SK-N-SH (cell line): ENCODE results near the gene MACROD2. TPM values are rescaled to one million over a fixed set of nuclear protein-coding genes. Genes with fewer than 3 reads are reported as not detected.

Experiments
- CTCF ChIA-PET: fragments of 300-600, 350-600 bp; formaldehyde crosslinking; extraction: SDS; loops from one replicate; lab custom pipeline; 2021; lab: Yijun Ruan, JAX
- POLR2A ChIA-PET: fragments of 350-600 bp; sonication (Branson Sonifier 250); formaldehyde crosslinking; extraction: SDS; loops from one replicate; lab custom pipeline; 2020; ENCODE audit warnings: antibody characterized with exemption, inconsistent platforms; lab: Yijun Ruan, JAX
- DNase-seq: peaks from one replicate; pipeline ENCODE4 v3.0.0; 2012
- H2AFZ ChIP-seq: fragments of 200-600 bp; sonication (generic); 2 replicates; pipeline ENCODE4 v1.8.1; 2016; ENCODE audit warnings: antibody characterized with exemption, mild to moderate bottlenecking, low read depth
- H3F3A ChIP-seq: fragments of 200-600 bp; sonication (generic); replicated peaks from 2 replicates; pipeline ENCODE3; 2016; ENCODE audit warnings: antibody characterized with exemption, mild to moderate bottlenecking; ENCODE audit not compliant: insufficient read depth
- H3K27ac ChIP-seq, 2 experiments: fragments of 200-500 bp in 1 of 2; fragments of 200-600 bp in 1 of 2; sonication (Bioruptor generic) in 1 of 2; sonication (generic), shearing (Covaris generic) in 1 of 2; 2 replicates each; pipeline versions ENCODE4 v1.5.1 to v1.6.1; 2014 to 2016; ENCODE audit warnings: low read depth in 2 of 2, inconsistent platforms in 1 of 2, low read length in 1 of 2, mild to moderate bottlenecking in 1 of 2, mixed read lengths in 1 of 2
- H3K27me3 ChIP-seq: fragments of 200-600 bp; sonication (generic), shearing (Covaris generic); 2 replicates; pipeline ENCODE4 v1.6.1; 2016; ENCODE audit warnings: mixed run types; ENCODE audit not compliant: insufficient read depth
- H3K36me3 ChIP-seq, 2 experiments: fragments of 200-500 bp in 1 of 2; fragments of 200-600 bp in 1 of 2; sonication (Bioruptor generic) in 1 of 2; sonication (generic) in 1 of 2; replicated peaks in 1 of 2; 2 replicates each; pipeline versions ENCODE3 to v1.5.1; 2014 to 2016; ENCODE audit warnings: low read length in 1 of 2, mild to moderate bottlenecking in 1 of 2; ENCODE audit not compliant: insufficient read depth in 2 of 2, control insufficient read depth in 1 of 2
- H3K4me1 ChIP-seq, 2 experiments: fragments of 200-500 bp in 1 of 2; fragments of 200-600 bp in 1 of 2; sonication (Bioruptor generic) in 1 of 2; sonication (generic), shearing (Covaris generic) in 1 of 2; 2 replicates each; pipeline versions ENCODE4 v1.5.1 to v1.6.1; 2014 to 2016; ENCODE audit warnings: low read depth in 1 of 2, low read length in 1 of 2, mixed run types in 1 of 2; ENCODE audit not compliant: insufficient read depth in 2 of 2, control insufficient read depth in 1 of 2
- H3K4me2 ChIP-seq: fragments of 200-600 bp; sonication (generic), shearing (Covaris generic); 2 replicates; pipeline ENCODE4 v1.6.1; 2017; ENCODE audit warnings: mixed run types
- H3K4me3 ChIP-seq, 2 experiments: fragments of 200-500 bp in 1 of 2; fragments of 200-600 bp in 1 of 2; sonication (Bioruptor generic) in 1 of 2; sonication (generic), shearing (Covaris generic) in 1 of 2; 2 replicates each; pipeline versions ENCODE4 v1.5.1 to v1.8.1; 2014 to 2016; ENCODE audit warnings: low read depth in 2 of 2, inconsistent platforms in 1 of 2, low read length in 1 of 2, mild to moderate bottlenecking in 1 of 2, mixed read lengths in 1 of 2, moderate library complexity in 1 of 2
- H3K79me2 ChIP-seq: fragments of 200-600 bp; sonication (generic); 2 replicates; pipeline ENCODE4 v1.8.1; 2017; ENCODE audit warnings: mild to moderate bottlenecking; ENCODE audit not compliant: insufficient read depth
- H3K9ac ChIP-seq: fragments of 200-600 bp; sonication (generic); 2 replicates; pipeline ENCODE4 v1.6.1; 2017; ENCODE audit warnings: mixed run types
- H3K9me2 ChIP-seq: fragments of 200-600 bp; sonication (generic); 2 replicates; pipeline ENCODE4 v1.6.1; 2017; ENCODE audit warnings: mixed run types
- H3K9me3 ChIP-seq: fragments of 200-600 bp; sonication (generic); 2 replicates; pipeline ENCODE4 v1.6.1; 2017; ENCODE audit warnings: mixed run types, mild to moderate bottlenecking, moderate library complexity
- H4K20me1 ChIP-seq: fragments of 200-600 bp; sonication (generic); 2 replicates; pipeline ENCODE4 v1.6.1; 2017; ENCODE audit warnings: mild to moderate bottlenecking, mixed run types; ENCODE audit not compliant: insufficient read depth
- EP300 ChIP-seq, 2 experiments: IDR thresholded peaks; 2 replicates each; pipeline versions ENCODE4 v1.4.0 to v1.6.1; 2012; ENCODE audit warnings: borderline replicate concordance in 1 of 2, low read depth in 1 of 2, low read length in 1 of 2
- EZH2phosphoT487 ChIP-seq: fragments of 200-600 bp; sonication (generic); IDR thresholded peaks from 2 replicates; pipeline ENCODE4 v1.6.1; 2017; ENCODE audit warnings: low read depth, mixed run types, mild to moderate bottlenecking, antibody characterized with exemption, moderate library complexity, borderline replicate concordance
- FOSL2 ChIP-seq: IDR thresholded peaks from 2 replicates; pipeline ENCODE4 v1.4.0; 2012; ENCODE audit warnings: low read depth, mild to moderate bottlenecking, moderate library complexity, borderline replicate concordance
- FOXM1 ChIP-seq: IDR thresholded peaks from 2 replicates; pipeline ENCODE4 v1.4.0; 2012; ENCODE audit warnings: low read depth, mild to moderate bottlenecking
- GABPA ChIP-seq: IDR thresholded peaks from 2 replicates; pipeline ENCODE4 v1.4.0; 2012; ENCODE audit warnings: low read depth, mild to moderate bottlenecking
- GATA2 ChIP-seq: sonication (generic); formaldehyde crosslinking; IDR thresholded peaks from 2 replicates; pipeline ENCODE4 v1.5.0; 2020; ENCODE audit warnings: mild to moderate bottlenecking, missing genetic modification reagents
- MXI1 ChIP-seq: IDR thresholded peaks from 2 replicates; pipeline ENCODE4 v1.6.1; 2012; ENCODE audit warnings: mild to moderate bottlenecking, low read depth, low read length, improper control_type of control experiment
- NFIC ChIP-seq: IDR thresholded peaks from 2 replicates; pipeline ENCODE4 v1.4.0; 2012; ENCODE audit warnings: borderline replicate concordance
- NRF1 ChIP-seq: IDR thresholded peaks from 2 replicates; pipeline ENCODE4 v1.6.1; 2012; ENCODE audit warnings: low read depth, mild to moderate bottlenecking, low read length
- POLR2AphosphoS5 ChIP-seq: IDR thresholded peaks from 2 replicates; pipeline ENCODE4 v1.6.1; 2012; ENCODE audit warnings: low read depth, low read length
- TAF1 ChIP-seq: IDR thresholded peaks from 2 replicates; pipeline ENCODE4 v1.6.1; 2012; ENCODE audit warnings: low read depth, mild to moderate bottlenecking, low read length, moderate library complexity, borderline replicate concordance
- TCF12 ChIP-seq: IDR thresholded peaks from 2 replicates; pipeline ENCODE4 v1.4.0; 2012
- TEAD4 ChIP-seq: IDR thresholded peaks from 2 replicates; pipeline ENCODE4 v1.4.0; 2012; ENCODE audit warnings: mild to moderate bottlenecking, borderline replicate concordance; ENCODE audit not compliant: insufficient read depth
- YY1 ChIP-seq: IDR thresholded peaks from 2 replicates; pipeline ENCODE4 v1.4.0; 2012; ENCODE audit warnings: low read depth, mild to moderate bottlenecking
- WGBS: methylation state at CpG from one replicate; pipeline ENCODE4 v1.1.6; 2017; ENCODE audit warnings: low lambda C conversion rate; 5-methylcytosine and 5-hydroxymethylcytosine counted together
- polyA plus RNA-seq, 3 experiments: library from polyadenylated mRNA; depleted of rRNA; stranded (reverse); fragments of >200 nt; gene quantifications; 2 replicates each; pipeline ENCODE4 v1.2.3, GENCODE V29; 2012
- TF ChIP-seq, protein P1 (sequence below): IDR thresholded peaks from 2 replicates; pipeline ENCODE4 v1.6.1; 2012; ENCODE audit warnings: mild to moderate bottlenecking, low read depth, low read length, moderate library complexity
- TF ChIP-seq, protein P2 (sequence below): IDR thresholded peaks from 2 replicates; pipeline ENCODE4 v1.4.0; 2012; ENCODE audit warnings: low read depth
- TF ChIP-seq, protein P3 (sequence below): IDR thresholded peaks from 2 replicates; pipeline ENCODE4 v1.4.0; 2012; ENCODE audit warnings: low read depth, borderline replicate concordance
- TF ChIP-seq, protein P4 (sequence below): IDR thresholded peaks from 2 replicates; pipeline ENCODE4 v1.4.0; 2012; ENCODE audit warnings: low read depth, borderline replicate concordance

MACROD2 gene
- polyA plus RNA-seq, 1 of the 3 experiments (the other 2 are of a cell fraction): 0.33 TPM

DNA sequence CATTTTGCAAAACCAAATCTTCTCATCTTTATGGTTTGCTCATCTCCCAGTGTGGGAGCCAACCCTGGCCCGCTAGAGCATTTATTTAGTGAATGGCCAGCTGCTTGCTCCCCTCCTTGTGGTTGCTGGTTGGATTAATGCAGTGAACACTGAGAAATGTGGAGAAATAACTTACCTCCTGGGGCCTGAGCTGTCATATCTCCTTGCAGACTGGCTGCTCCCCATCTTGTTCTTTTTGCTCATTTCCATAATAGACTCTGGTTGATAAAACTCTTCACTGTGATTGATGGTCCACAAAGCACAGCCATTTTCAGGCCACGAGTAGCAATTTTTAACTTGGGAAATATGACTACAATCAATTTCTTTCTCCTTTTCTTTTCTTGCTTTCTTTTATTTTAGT is 1420.6 kb downstream of the MACROD2 start:
- Histone ChIP-seq H3K4me2 (no peak overlapping the region), H3K4me3 (no peak overlapping the region), H3K9me2 (no peaks in the 10 kb centered on the region), H3K27ac (no peak overlapping the region), H4K20me1 (no peaks in the 10 kb centered on the region), H2AFZ (no peak overlapping the region), H3K36me3 (no peaks in the 10 kb centered on the region), H3K27me3 (no peaks in the 10 kb centered on the region; the same call in 1 of the 2 replicates), H3K9ac (no peak overlapping the region), H3K79me2 (no peaks in the 10 kb centered on the region), H3K4me1 (no peaks in the 10 kb centered on the region), H3K9me3 (no peaks in the 10 kb centered on the region), H3F3A (no peaks in the 10 kb centered on the region)
- no peak for TF ChIP-seq NRF1
- TF ChIP-seq TEAD4: no peak
- no peak for TF ChIP-seq GATA2
- TF ChIP-seq GABPA: no peak
- no peak for TF ChIP-seq FOSL2
- TF ChIP-seq YY1: no peak
- no peak for TF ChIP-seq TCF12
- no peak for TF ChIP-seq EZH2phosphoT487
- no peak for TF ChIP-seq POLR2AphosphoS5
- TF ChIP-seq, protein P1, sequence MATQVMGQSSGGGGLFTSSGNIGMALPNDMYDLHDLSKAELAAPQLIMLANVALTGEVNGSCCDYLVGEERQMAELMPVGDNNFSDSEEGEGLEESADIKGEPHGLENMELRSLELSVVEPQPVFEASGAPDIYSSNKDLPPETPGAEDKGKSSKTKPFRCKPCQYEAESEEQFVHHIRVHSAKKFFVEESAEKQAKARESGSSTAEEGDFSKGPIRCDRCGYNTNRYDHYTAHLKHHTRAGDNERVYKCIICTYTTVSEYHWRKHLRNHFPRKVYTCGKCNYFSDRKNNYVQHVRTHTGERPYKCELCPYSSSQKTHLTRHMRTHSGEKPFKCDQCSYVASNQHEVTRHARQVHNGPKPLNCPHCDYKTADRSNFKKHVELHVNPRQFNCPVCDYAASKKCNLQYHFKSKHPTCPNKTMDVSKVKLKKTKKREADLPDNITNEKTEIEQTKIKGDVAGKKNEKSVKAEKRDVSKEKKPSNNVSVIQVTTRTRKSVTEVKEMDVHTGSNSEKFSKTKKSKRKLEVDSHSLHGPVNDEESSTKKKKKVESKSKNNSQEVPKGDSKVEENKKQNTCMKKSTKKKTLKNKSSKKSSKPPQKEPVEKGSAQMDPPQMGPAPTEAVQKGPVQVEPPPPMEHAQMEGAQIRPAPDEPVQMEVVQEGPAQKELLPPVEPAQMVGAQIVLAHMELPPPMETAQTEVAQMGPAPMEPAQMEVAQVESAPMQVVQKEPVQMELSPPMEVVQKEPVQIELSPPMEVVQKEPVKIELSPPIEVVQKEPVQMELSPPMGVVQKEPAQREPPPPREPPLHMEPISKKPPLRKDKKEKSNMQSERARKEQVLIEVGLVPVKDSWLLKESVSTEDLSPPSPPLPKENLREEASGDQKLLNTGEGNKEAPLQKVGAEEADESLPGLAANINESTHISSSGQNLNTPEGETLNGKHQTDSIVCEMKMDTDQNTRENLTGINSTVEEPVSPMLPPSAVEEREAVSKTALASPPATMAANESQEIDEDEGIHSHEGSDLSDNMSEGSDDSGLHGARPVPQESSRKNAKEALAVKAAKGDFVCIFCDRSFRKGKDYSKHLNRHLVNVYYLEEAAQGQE: no peak
- no peak for TF ChIP-seq TAF1
- TF ChIP-seq NFIC: no peak
- TF ChIP-seq EP300 (IDR thresholded peaks at IDR 0.05; ENCODE audit: borderline replicate concordance in 1 of 2, low read depth in 1 of 2, low read length in 1 of 2): no peak
- TF ChIP-seq FOXM1: no peak
- TF ChIP-seq, protein P2, sequence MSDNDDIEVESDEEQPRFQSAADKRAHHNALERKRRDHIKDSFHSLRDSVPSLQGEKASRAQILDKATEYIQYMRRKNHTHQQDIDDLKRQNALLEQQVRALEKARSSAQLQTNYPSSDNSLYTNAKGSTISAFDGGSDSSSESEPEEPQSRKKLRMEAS: no peak
- TF ChIP-seq MXI1: no peak
- TF ChIP-seq, protein P3, sequence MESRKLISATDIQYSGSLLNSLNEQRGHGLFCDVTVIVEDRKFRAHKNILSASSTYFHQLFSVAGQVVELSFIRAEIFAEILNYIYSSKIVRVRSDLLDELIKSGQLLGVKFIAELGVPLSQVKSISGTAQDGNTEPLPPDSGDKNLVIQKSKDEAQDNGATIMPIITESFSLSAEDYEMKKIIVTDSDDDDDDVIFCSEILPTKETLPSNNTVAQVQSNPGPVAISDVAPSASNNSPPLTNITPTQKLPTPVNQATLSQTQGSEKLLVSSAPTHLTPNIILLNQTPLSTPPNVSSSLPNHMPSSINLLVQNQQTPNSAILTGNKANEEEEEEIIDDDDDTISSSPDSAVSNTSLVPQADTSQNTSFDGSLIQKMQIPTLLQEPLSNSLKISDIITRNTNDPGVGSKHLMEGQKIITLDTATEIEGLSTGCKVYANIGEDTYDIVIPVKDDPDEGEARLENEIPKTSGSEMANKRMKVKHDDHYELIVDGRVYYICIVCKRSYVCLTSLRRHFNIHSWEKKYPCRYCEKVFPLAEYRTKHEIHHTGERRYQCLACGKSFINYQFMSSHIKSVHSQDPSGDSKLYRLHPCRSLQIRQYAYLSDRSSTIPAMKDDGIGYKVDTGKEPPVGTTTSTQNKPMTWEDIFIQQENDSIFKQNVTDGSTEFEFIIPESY: no peak
- TF ChIP-seq, protein P4, sequence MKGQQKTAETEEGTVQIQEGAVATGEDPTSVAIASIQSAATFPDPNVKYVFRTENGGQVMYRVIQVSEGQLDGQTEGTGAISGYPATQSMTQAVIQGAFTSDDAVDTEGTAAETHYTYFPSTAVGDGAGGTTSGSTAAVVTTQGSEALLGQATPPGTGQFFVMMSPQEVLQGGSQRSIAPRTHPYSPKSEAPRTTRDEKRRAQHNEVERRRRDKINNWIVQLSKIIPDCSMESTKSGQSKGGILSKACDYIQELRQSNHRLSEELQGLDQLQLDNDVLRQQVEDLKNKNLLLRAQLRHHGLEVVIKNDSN: no peak
- POLR2A ChIA-PET: no interaction called here
- DNase-seq: no peak
- CTCF ChIA-PET: no interaction called here
- WGBS: 10% methylated on average over 2 of the region's 2 CpGs
